ENCODE measurements around the gene POLR1H.
A peak's percentile ranks its signal among the peaks of the same experiment; 100 is the strongest.

Gene POLR1H

DNA sequence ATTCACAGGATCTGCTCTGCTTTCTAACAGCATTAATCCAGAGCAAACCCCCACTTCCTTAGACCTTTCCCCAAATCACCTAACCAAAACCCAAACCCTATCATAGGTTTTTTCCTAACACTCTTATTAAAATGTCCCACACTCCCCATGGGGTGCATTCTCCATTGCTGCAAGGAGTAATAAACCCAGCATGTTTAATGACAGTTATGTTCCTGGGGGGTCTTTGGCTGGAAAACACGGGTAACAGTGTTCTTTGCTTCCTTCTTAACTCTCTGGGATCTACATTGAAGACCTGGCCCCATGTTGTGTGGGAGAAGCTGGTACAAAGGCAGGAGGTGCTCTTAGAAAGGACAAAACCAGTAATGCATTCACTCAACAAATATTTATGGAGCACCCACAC, 35.8 kb downstream of the POLR1H start:
- DNase-seq (ENCODE audit: low read depth), result no peak
- H3K4me3 ChIP-seq (ENCODE audit: low read depth, low read length), result no peak overlapping the region
- TF ChIP-seq, protein P1, sequence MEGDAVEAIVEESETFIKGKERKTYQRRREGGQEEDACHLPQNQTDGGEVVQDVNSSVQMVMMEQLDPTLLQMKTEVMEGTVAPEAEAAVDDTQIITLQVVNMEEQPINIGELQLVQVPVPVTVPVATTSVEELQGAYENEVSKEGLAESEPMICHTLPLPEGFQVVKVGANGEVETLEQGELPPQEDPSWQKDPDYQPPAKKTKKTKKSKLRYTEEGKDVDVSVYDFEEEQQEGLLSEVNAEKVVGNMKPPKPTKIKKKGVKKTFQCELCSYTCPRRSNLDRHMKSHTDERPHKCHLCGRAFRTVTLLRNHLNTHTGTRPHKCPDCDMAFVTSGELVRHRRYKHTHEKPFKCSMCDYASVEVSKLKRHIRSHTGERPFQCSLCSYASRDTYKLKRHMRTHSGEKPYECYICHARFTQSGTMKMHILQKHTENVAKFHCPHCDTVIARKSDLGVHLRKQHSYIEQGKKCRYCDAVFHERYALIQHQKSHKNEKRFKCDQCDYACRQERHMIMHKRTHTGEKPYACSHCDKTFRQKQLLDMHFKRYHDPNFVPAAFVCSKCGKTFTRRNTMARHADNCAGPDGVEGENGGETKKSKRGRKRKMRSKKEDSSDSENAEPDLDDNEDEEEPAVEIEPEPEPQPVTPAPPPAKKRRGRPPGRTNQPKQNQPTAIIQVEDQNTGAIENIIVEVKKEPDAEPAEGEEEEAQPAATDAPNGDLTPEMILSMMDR (IDR thresholded peaks at IDR 0.05; ENCODE audit: insufficient read depth, low read depth, low read length, missing control alignments), result no peak

DNA sequence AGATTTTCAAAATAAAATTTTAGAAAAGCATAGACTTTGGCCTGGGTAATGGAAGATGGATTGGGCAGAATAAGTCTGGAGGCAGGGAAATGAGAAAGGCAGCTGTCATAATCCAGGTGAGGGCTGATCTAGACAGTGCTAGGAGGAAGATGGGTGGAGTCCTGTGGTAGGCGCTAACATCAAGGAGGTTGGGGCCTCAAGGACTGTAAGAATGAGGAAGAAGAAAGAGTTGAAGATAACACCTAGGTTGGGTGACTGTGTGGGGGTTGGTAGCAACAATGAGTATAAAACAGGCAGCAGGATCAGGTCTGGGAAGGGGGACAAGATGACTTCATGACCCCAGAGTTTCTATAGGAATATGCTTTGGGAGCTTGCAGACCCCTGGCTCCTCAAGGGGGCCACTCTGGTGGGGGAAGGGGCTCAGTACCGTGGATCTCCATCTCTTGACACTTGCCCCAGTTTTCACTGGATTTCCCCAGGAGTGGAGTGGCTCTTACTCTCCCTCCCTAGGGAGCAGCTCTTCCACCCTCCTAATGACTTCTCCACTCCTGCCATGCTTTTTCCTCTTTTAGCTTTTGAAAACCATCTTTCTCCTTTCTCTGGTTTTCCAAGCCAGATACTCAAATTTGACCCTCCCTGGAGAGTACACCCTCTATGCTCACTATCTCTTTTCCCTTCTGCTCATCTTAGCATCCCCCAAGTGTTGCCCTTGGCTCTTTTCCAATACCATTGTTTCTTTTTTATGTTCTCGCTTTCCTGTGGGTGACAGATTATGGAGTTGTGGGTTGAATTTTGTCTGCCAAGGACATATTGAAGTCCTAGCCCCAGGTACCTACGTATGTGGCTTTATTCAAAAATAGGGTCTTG, 37.1 kb downstream of the POLR1H start:
- H3K4me3 ChIP-seq (ENCODE audit: low read depth, low read length), result no peak overlapping the region
- DNase-seq (ENCODE audit: low read depth), result no peak
- TF ChIP-seq, protein P1 (IDR thresholded peaks at IDR 0.05; ENCODE audit: insufficient read depth, low read depth, low read length, missing control alignments), result no peak

DNA sequence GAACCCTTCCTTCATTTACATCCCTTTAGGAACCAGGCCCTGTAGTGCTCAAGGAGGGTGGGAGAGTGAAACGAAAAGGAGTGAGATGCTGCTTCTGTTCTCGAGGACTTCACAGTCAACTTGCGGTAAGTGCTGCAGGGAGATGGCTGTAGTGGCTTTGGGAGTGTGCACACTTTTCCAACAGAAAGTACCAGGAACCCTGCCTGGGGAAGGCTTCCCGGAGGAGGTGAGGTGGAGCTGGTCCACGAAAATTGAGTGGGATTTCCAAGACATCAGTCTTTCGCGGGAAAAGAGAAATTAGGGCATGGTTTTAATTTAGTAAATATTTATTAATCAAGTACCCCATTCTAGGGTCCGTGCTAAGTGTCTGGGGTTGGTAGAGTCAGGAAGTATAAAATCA, 39.1 kb downstream of the POLR1H start:
- H3K4me3 ChIP-seq (ENCODE audit: low read depth, low read length), result no peak overlapping the region
- no peak for DNase-seq (ENCODE audit: low read depth)
- TF ChIP-seq, protein P1 (IDR thresholded peaks at IDR 0.05; ENCODE audit: insufficient read depth, low read depth, low read length, missing control alignments), result no peak

DNA sequence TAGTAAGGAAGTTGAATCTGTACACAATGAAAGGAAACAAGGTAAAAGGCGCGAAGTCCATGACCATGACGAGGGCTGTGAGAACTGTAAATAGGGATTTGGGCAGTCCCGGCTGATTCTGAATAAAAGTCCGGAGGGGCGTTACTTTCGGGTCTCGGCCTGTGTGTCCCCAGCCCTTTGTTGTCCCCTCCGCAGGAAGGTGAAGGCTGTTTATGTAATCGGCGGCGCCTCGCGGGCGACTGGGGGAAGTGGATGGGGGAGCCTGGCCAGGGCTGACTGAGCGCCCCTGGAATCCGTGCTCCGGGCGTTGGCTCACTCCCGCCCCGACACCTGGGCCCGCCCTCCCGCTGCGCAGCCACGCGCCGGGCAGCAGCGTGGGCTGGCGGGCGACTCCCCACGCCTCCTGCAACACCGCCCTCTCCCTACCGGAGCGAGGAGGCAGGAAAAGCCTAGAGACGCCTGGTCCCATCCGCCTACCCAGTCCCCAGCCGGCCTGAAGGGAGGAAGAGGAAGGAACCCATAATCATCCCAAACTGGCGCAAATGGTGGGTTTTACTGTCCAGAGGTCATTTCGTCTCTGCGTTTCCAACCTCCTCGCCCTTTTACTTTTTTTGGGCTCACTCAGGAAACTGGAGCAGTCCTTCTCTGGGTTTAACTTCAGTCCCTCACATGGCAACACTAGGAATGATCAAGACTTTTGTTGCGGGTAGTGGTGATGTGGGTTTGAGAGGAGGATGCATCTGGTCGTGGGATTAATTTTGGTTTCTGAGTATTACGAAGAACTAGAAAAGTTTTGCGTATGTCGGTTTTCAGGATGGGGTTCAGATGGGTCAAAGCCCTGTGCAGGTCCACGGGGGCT, 39.7 kb downstream of the POLR1H start:
- TF ChIP-seq, protein P1 (IDR thresholded peaks at IDR 0.05; ENCODE audit: insufficient read depth, low read depth, low read length, missing control alignments), result no peak
- no peak for DNase-seq (ENCODE audit: low read depth)
- peak overlapping the region; percentile 22 for H3K4me3 ChIP-seq (ENCODE audit: low read depth, low read length)

DNA sequence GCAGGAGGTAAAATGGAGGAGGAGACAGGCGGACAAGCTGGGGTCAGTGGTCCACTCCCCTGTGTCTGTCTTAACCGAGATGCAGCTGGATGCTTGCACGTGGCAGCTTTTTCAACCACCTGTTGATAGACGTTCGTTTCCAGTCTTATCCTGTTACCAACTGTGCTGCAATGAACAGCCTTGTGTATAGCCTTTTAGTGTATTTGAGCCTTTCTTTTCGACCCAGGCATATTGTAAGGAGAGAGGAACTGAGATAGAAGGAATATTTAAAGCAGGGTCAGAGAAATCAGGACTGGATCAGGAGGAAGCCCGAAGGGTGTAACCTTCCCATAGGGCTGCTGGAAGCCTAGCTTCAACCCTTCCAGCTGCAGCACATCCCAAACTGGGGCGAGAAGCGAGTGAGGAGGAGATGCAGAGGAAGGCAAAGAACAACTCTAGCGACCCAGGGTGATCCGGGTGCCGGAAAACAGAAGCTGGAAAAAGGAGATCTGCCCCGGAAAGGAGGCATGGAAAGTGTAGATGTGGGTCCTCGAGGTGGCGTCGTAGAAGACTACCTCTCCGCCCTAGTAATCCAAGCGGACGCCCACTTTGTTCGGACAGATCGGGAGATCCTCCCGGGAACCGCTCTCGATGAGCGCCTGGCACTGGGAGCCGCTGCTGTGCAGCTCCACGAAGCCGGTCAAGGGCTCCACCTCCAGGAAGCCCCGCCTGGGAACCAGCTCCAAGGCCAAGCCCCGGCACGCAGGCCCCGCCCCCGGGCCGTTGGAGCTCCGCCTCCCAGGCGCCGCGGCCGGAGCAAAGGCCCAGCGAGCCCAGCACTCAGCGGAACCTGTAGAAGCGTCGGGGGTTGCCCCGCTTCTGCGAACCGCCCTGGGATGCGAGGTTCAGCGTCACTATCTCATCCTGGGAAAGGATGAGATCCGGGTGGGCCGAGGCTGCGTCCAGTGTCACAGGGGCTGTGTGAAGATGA, 40.7 kb downstream of the POLR1H start:
- peak; percentile 72 for DNase-seq (ENCODE audit: low read depth)
- H3K4me3 ChIP-seq (ENCODE audit: low read depth, low read length), result peak overlapping the region; percentile 36
- TF ChIP-seq, protein P1 (IDR thresholded peaks at IDR 0.05; ENCODE audit: insufficient read depth, low read depth, low read length, missing control alignments), result peak; percentile 1

DNA sequence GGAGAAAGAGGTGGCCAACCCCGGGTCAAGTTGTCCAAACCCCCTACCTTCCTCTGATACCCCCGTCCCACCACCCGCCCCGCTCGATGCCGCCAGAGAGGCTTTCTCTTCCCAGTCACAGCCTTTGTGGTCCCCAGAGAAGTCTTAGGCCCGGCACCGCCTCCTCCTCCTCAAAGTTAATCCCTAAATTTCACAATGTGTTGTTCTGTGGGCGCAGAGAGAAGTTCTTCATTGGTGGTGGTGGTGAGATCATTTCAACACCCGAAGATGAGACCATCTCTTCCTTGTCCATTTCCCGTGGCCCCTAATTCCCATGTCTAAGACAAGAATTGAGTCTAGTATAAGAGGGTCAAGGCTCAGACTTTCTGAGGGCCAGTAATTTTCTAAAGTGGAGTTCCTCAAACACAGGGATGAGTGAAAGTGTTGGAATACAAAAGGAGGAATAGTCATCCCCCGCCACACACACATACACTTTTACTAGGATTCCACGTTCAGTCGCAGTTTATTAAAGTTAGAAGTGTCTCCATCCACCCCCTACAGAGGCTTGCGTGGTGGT, 41.4 kb downstream of the POLR1H start:
- H3K4me3 ChIP-seq (ENCODE audit: low read depth, low read length), result peak overlapping the region; percentile 36
- TF ChIP-seq, protein P1 (IDR thresholded peaks at IDR 0.05; ENCODE audit: insufficient read depth, low read depth, low read length, missing control alignments), result no peak
- DNase-seq (ENCODE audit: low read depth), result no peak
